GM23338 (cell line): ENCODE results near the gene TSPO2. TPM values are rescaled to one million over a fixed set of nuclear protein-coding genes. Genes with fewer than 3 reads are reported as not detected.

Experiments used
- ATAC-seq: fragments of 200-7000 bp; cut with Tn5 transposase; 3 replicates; pipeline ENCODE4 v1.9.1; 2020
- DNase-seq: peaks from one replicate; pipeline ENCODE4 v3.0.0-alpha.2; 2015; ENCODE audit warnings: low spot score
- H2AFZ ChIP-seq: fragments of 200-600 bp; sonication (generic); 2 replicates; pipeline ENCODE4 v1.8.0; 2016; ENCODE audit warnings: antibody characterized with exemption, mild to moderate bottlenecking, moderate library complexity
- H3F3A ChIP-seq: fragments of 200-600 bp; sonication (generic); replicated peaks from 2 replicates; pipeline ENCODE4 v1.8.0; 2017; ENCODE audit warnings: antibody characterized with exemption, mixed run types, low read depth
- H3K27ac ChIP-seq: fragments of 200-600 bp; sonication (generic); 2 replicates; pipeline ENCODE4 v1.6.1; 2016; ENCODE audit warnings: low read depth
- H3K27me3 ChIP-seq: fragments of 200-600 bp; sonication (generic); 2 replicates; pipeline ENCODE4 v1.8.0; 2016; ENCODE audit warnings: mild to moderate bottlenecking, mixed run types, moderate library complexity; ENCODE audit not compliant: insufficient read depth
- H3K36me3 ChIP-seq: fragments of 200-600 bp; sonication (generic); 2 replicates; pipeline ENCODE4 v1.8.0; 2016; ENCODE audit warnings: mild to moderate bottlenecking; ENCODE audit not compliant: insufficient read depth
- H3K4me1 ChIP-seq: fragments of 200-600 bp; sonication (generic); 2 replicates; pipeline ENCODE4 v1.8.0; 2016; ENCODE audit warnings: mild to moderate bottlenecking, moderate library complexity; ENCODE audit not compliant: insufficient read depth
- H3K4me2 ChIP-seq: fragments of 200-600 bp; sonication (generic); 2 replicates; pipeline ENCODE4 v1.7.1; 2017; ENCODE audit warnings: mixed run types
- H3K4me3 ChIP-seq: fragments of 200-600 bp; sonication (generic); 2 replicates; pipeline ENCODE4 v1.6.1; 2016; ENCODE audit warnings: mixed run types
- H3K79me2 ChIP-seq: fragments of 200-600 bp; sonication (generic); replicated peaks from 2 replicates; pipeline ENCODE4 v1.8.0; 2017; ENCODE audit warnings: mild to moderate bottlenecking; ENCODE audit not compliant: insufficient read depth
- H3K9me2 ChIP-seq: fragments of 200-600 bp; sonication (generic); 2 replicates; pipeline ENCODE4 v1.8.0; 2017; ENCODE audit not compliant: insufficient read depth
- H4K20me1 ChIP-seq: fragments of 200-600 bp; sonication (generic); replicated peaks from 2 replicates; pipeline ENCODE4 v1.8.0; 2017; ENCODE audit warnings: mild to moderate bottlenecking; ENCODE audit not compliant: insufficient read depth
- H3K27ac Mint-ChIP-seq: 2 replicates; pipeline ENCODE4 v1.8.0; 2020; ENCODE audit warnings: inconsistent platforms, mild to moderate bottlenecking, moderate library complexity, mixed read lengths
- H3K27me3 Mint-ChIP-seq: 3 replicates; pipeline ENCODE4 v1.8.0; 2022; ENCODE audit warnings: low read depth, mild to moderate bottlenecking, moderate library complexity, mixed read lengths, inconsistent platforms; ENCODE audit not compliant: insufficient read depth, poor library complexity
- H3K36me3 Mint-ChIP-seq: 3 replicates; pipeline ENCODE4 v1.8.0; 2021; ENCODE audit warnings: low read depth, mild to moderate bottlenecking, inconsistent platforms, moderate library complexity, mixed read lengths
- H3K4me1 Mint-ChIP-seq: 3 replicates; pipeline ENCODE4 v1.8.0; 2020; ENCODE audit warnings: mild to moderate bottlenecking, inconsistent platforms, mixed read lengths
- H3K4me3 Mint-ChIP-seq: 3 replicates; pipeline ENCODE4 v1.8.0; 2021; ENCODE audit warnings: moderate library complexity, mild to moderate bottlenecking, inconsistent platforms, mixed read lengths
- H3K9me3 Mint-ChIP-seq: 3 replicates; pipeline ENCODE4 v1.8.0; 2020; ENCODE audit warnings: moderate library complexity, mild to moderate bottlenecking, inconsistent platforms, mixed read lengths
- EZH2 ChIP-seq: fragments of 200-600 bp; sonication (generic); IDR thresholded peaks from one replicate; pipeline ENCODE4 v1.8.0; 2017; ENCODE audit warnings: antibody characterized with exemption, mild to moderate bottlenecking, low read depth; ENCODE audit not compliant: unreplicated experiment
- NANOG ChIP-seq: IDR thresholded peaks from 2 replicates; pipeline ENCODE4 v1.6.1; 2016; ENCODE audit warnings: antibody characterized with exemption, borderline replicate concordance
- STAT1 ChIP-seq: IDR thresholded peaks from one replicate; pipeline ENCODE4 v1.6.1; 2016; ENCODE audit warnings: antibody characterized with exemption; ENCODE audit not compliant: unreplicated experiment
- polyA plus RNA-seq: library from polyadenylated mRNA; unstranded; fragments of >200 nt; fragmentation: Nextera tagmentation; extraction: Ambion mirVana; gene quantifications from 2 replicates; pipeline ENCODE4 v1.2.1, GENCODE V29; 2016
- total RNA-seq: library from RNA; depleted of rRNA; stranded (reverse); fragments of >200 nt; shearing (Covaris generic); gene quantifications from 2 replicates; pipeline ENCODE4 v1.2.3, GENCODE V29; 2014
- TF ChIP-seq, protein P1 (sequence below): IDR thresholded peaks from one replicate; pipeline ENCODE4 v1.6.1; 2018; ENCODE audit warnings: antibody characterized with exemption; ENCODE audit not compliant: unreplicated experiment
- TF ChIP-seq, protein P2 (sequence below): fragments of 250-450 bp; sonication (Bioruptor Pico); IDR thresholded peaks from 2 replicates; pipeline ENCODE4 v1.5.0; 2020; ENCODE audit warnings: mild to moderate bottlenecking, moderate library complexity

Gene TSPO2
- total and polyA plus RNA-seq, 2 experiments from 2014 or later = 0.31 TPM; not detected in 1

DNA sequence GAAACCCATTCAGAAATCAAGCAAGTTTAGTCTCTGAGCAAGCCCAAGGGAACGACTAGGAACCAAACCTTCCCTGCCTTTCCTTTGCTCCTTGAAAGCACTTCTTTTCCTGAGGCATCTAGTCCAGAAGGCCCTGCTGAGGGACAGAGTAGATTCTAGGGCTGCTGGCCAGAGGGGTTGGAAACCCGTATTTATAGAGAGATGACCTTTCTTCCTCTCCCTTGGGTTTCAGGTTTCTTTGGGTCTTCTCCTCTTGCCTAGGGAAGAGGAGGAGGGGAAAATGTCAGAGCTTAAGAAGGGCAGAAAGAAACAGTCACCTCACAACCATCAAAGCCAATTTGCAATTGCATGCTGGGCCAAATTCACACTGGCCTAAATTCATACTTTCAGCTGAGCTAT lies 16.5 kb downstream of the TSPO2 start:
- TF ChIP-seq STAT1 = no peak
- DNase-seq (no peak), ATAC-seq (no peak)
- Histone ChIP-seq H4K20me1 (no peaks in the 10 kb centered on the region), H3K36me3 (no peaks in the 10 kb centered on the region), H3K27ac (no peak overlapping the region), H3K4me1 (no peaks in the 10 kb centered on the region), H3K79me2 (no peaks in the 10 kb centered on the region), H3K4me3 (no peak overlapping the region), H3K4me2 (no peak overlapping the region), H2AFZ (no peak overlapping the region), H3K27me3 (no peaks in the 10 kb centered on the region), H3K9me2 (no peaks in the 10 kb centered on the region; the same call in 1 of the 2 replicates), H3F3A (no peaks in the 10 kb centered on the region)
- 0 out of 3 replicates have a peak, but pooled peaks cover 2% of the 10 kb centered on the region for H3K36me3 Mint-ChIP-seq
- H3K4me1 Mint-ChIP-seq = peaks cover 12% of the 10 kb centered on the region
- H3K4me3 Mint-ChIP-seq = no peak overlapping the region
- no peaks in the 10 kb centered on the region for H3K9me3 Mint-ChIP-seq
- no peak overlapping the region for H3K27ac Mint-ChIP-seq
- H3K27me3 Mint-ChIP-seq = peaks cover 2% of the 10 kb centered on the region

DNA sequence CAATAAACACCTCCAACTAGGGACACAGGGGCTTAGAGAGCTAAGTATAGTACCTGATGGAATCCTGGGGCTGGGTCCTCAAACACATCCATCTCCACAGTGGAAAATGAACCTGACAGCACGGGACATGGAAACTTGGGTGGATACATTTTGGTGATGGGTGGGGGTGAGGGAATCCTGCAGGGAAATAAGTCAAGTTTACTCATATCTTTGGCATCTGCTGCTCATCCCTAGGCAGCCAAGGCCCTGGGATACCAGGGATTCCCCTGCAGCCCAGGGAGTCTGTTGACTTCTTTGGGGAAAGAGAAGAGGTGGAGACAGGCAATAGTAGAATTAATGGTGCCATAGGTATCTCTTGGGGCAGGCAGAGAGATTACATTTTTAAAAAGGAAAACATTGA lies 17.3 kb downstream of the TSPO2 start:
- ATAC-seq (no peak), DNase-seq (no peak)
- Histone ChIP-seq H3K9me2 (no peaks in the 10 kb centered on the region; the same call in 1 of the 2 replicates), H3K27ac (no peak overlapping the region), H3K36me3 (0 out of 2 replicates have a peak, but pooled peaks cover 3% of the 10 kb centered on the region), H2AFZ (no peak overlapping the region), H3F3A (no peaks in the 10 kb centered on the region), H4K20me1 (no peaks in the 10 kb centered on the region), H3K4me3 (no peak overlapping the region), H3K4me2 (no peak overlapping the region), H3K4me1 (no peaks in the 10 kb centered on the region), H3K27me3 (no peaks in the 10 kb centered on the region), H3K79me2 (no peaks in the 10 kb centered on the region)
- peaks cover 12% of the 10 kb centered on the region for H3K4me1 Mint-ChIP-seq
- TF ChIP-seq EZH2 (no peak), NANOG (no peak)
- TF ChIP-seq, protein P1, sequence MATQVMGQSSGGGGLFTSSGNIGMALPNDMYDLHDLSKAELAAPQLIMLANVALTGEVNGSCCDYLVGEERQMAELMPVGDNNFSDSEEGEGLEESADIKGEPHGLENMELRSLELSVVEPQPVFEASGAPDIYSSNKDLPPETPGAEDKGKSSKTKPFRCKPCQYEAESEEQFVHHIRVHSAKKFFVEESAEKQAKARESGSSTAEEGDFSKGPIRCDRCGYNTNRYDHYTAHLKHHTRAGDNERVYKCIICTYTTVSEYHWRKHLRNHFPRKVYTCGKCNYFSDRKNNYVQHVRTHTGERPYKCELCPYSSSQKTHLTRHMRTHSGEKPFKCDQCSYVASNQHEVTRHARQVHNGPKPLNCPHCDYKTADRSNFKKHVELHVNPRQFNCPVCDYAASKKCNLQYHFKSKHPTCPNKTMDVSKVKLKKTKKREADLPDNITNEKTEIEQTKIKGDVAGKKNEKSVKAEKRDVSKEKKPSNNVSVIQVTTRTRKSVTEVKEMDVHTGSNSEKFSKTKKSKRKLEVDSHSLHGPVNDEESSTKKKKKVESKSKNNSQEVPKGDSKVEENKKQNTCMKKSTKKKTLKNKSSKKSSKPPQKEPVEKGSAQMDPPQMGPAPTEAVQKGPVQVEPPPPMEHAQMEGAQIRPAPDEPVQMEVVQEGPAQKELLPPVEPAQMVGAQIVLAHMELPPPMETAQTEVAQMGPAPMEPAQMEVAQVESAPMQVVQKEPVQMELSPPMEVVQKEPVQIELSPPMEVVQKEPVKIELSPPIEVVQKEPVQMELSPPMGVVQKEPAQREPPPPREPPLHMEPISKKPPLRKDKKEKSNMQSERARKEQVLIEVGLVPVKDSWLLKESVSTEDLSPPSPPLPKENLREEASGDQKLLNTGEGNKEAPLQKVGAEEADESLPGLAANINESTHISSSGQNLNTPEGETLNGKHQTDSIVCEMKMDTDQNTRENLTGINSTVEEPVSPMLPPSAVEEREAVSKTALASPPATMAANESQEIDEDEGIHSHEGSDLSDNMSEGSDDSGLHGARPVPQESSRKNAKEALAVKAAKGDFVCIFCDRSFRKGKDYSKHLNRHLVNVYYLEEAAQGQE = no peak
- TF ChIP-seq, protein P2, sequence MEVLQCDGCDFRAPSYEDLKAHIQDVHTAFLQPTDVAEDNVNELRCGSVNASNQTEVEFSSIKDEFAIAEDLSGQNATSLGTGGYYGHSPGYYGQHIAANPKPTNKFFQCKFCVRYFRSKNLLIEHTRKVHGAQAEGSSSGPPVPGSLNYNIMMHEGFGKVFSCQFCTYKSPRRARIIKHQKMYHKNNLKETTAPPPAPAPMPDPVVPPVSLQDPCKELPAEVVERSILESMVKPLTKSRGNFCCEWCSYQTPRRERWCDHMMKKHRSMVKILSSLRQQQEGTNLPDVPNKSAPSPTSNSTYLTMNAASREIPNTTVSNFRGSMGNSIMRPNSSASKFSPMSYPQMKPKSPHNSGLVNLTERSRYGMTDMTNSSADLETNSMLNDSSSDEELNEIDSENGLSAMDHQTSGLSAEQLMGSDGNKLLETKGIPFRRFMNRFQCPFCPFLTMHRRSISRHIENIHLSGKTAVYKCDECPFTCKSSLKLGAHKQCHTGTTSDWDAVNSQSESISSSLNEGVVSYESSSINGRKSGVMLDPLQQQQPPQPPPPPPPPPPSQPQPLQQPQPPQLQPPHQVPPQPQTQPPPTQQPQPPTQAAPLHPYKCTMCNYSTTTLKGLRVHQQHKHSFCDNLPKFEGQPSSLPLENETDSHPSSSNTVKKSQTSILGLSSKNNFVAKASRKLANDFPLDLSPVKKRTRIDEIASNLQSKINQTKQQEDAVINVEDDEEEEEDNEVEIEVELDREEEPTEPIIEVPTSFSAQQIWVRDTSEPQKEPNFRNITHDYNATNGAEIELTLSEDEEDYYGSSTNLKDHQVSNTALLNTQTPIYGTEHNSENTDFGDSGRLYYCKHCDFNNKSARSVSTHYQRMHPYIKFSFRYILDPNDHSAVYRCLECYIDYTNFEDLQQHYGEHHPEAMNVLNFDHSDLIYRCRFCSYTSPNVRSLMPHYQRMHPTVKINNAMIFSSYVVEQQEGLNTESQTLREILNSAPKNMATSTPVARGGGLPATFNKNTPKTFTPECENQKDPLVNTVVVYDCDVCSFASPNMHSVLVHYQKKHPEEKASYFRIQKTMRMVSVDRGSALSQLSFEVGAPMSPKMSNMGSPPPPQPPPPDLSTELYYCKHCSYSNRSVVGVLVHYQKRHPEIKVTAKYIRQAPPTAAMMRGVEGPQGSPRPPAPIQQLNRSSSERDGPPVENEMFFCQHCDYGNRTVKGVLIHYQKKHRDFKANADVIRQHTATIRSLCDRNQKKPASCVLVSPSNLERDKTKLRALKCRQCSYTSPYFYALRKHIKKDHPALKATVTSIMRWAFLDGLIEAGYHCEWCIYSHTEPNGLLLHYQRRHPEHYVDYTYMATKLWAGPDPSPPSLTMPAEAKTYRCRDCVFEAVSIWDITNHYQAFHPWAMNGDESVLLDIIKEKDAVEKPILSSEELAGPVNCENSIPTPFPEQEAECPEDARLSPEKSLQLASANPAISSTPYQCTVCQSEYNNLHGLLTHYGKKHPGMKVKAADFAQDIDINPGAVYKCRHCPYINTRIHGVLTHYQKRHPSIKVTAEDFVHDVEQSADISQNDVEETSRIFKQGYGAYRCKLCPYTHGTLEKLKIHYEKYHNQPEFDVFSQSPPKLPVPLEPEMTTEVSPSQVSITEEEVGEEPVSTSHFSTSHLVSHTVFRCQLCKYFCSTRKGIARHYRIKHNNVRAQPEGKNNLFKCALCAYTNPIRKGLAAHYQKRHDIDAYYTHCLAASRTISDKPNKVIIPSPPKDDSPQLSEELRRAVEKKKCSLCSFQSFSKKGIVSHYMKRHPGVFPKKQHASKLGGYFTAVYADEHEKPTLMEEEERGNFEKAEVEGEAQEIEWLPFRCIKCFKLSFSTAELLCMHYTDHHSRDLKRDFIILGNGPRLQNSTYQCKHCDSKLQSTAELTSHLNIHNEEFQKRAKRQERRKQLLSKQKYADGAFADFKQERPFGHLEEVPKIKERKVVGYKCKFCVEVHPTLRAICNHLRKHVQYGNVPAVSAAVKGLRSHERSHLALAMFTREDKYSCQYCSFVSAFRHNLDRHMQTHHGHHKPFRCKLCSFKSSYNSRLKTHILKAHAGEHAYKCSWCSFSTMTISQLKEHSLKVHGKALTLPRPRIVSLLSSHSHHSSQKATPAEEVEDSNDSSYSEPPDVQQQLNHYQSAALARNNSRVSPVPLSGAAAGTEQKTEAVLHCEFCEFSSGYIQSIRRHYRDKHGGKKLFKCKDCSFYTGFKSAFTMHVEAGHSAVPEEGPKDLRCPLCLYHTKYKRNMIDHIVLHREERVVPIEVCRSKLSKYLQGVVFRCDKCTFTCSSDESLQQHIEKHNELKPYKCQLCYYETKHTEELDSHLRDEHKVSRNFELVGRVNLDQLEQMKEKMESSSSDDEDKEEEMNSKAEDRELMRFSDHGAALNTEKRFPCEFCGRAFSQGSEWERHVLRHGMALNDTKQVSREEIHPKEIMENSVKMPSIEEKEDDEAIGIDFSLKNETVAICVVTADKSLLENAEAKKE (CRISPR knock-in tag) = no peak
- peaks cover 7% of the 10 kb centered on the region; the same call in 2 of the 3 replicates for H3K36me3 Mint-ChIP-seq
- H3K4me3 Mint-ChIP-seq = no peak overlapping the region; the same call in 2 of the 3 replicates
- no peaks in the 10 kb centered on the region for H3K9me3 Mint-ChIP-seq
- H3K27me3 Mint-ChIP-seq = peaks cover 2% of the 10 kb centered on the region
- H3K27ac Mint-ChIP-seq = no peak overlapping the region
